ENCODE results near the gene TNFRSF19.

- no peak for TF ChIP-seq CTCF (IDR thresholded peaks at IDR 0.05; ENCODE audit: low read length)
- no peak for TF ChIP-seq EZH2 (IDR thresholded peaks at IDR 0.05; ENCODE audit: borderline replicate concordance, low read length)
Observed at GRCh38 chr13:23630349-23631093, 60.3 kb downstream of the TNFRSF19 start.
